ENCODE data around the gene AGPS. TPM values are rescaled to one million over a fixed set of nuclear protein-coding genes. Genes with fewer than 3 reads are reported as not detected.

Gene AGPS
- total and polyA plus RNA-seq, 9 of the 15 experiments (the other 6 are each of a cell fraction or from before 2014, with no cell fraction given) = 15.5 to 211 (median 63.1) TPM

- no TSS peak for BruUV-seq (replicated peaks)
- Histone ChIP-seq H3K4me3 (no peak overlapping the region), H3K9me1 (ENCODE audit: control insufficient read depth, insufficient read depth, low read length) (no peaks in the 10 kb centered on the region), H3K4me1 (replicated peaks in 1 of 2; ENCODE audit: control insufficient read depth in 2 of 2, insufficient read depth in 2 of 2, low read length in 2 of 2) (peaks cover 6 to 8% of the 10 kb centered on the region in 2 experiments; a peak in 2 of 5 replicates), H3K27me3 (ENCODE audit: control insufficient read depth in 2 of 2, insufficient read depth in 2 of 2, low read length in 2 of 2) (peaks cover 0 to 4% of the 10 kb centered on the region in 2 experiments; a peak in 1 of 5 replicates), H3K36me3 (ENCODE audit: control insufficient read depth, insufficient read depth, low read length) (no peaks in the 10 kb centered on the region), H3K27ac (ENCODE audit: extremely low read depth, low read depth, low read length) (no peak overlapping the region), H4K20me1 (replicated peaks; ENCODE audit: control insufficient read depth, insufficient read depth, low read length) (no peaks in the 10 kb centered on the region), H3K79me2 (ENCODE audit: control insufficient read depth, insufficient read depth, low read length) (no peaks in the 10 kb centered on the region), H3K4me2 (ENCODE audit: insufficient read depth, low read length) (no peak overlapping the region), H3K9ac (ENCODE audit: insufficient read depth in 1 of 2, low read depth in 2 of 2, low read length in 2 of 2) (no peak overlapping the region), H3K9me3 (replicated peaks; ENCODE audit: control insufficient read depth, insufficient read depth, low read depth, low read length) (no peaks in the 10 kb centered on the region), H2AFZ (ENCODE audit: low read depth, low read length) (no peak overlapping the region)
- intact Hi-C loops (cut with micrococcal nuclease) = no loop called here
- DNase-seq (ENCODE audit: extremely low read depth in 1 of 4, low spot score in 3 of 4) (no peak), FAIRE-seq (no peak), ATAC-seq (0 out of 3 replicates have a peak, but pooled peaks have one; percentile 17)
- CTCF ChIA-PET (ENCODE audit: low intra/inter-chr PET ratio) = no interaction called here
- in situ Hi-C loops (cut with MboI) = loop anchor here (10.0 kb wide), 1 partner anchor 428 kb away; no protein-coding TSS in a partner anchor
- WGBS (ENCODE audit: insufficient coverage, low coverage, missing lambda C conversion rate) = 46% methylated on average over 2 of the region's 2 CpGs
- POLR2A ChIA-PET = interaction anchor here (0.9 to 1.5 kb wide), 3 partner anchors 10 to 34 kb away, joined by 3 to 6 read pairs (median 4); no protein-coding TSS in a partner anchor
- TF ChIP-seq, protein P1, sequence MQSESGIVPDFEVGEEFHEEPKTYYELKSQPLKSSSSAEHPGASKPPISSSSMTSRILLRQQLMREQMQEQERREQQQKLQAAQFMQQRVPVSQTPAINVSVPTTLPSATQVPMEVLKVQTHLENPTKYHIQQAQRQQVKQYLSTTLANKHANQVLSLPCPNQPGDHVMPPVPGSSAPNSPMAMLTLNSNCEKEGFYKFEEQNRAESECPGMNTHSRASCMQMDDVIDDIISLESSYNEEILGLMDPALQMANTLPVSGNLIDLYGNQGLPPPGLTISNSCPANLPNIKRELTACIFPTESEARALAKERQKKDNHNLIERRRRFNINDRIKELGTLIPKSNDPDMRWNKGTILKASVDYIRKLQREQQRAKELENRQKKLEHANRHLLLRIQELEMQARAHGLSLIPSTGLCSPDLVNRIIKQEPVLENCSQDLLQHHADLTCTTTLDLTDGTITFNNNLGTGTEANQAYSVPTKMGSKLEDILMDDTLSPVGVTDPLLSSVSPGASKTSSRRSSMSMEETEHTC (IDR thresholded peaks at IDR 0.05) = no peak
- TF ChIP-seq KLF10 (CRISPR knock-in tag; IDR thresholded peaks at IDR 0.05) (no peak), ARNT (IDR thresholded peaks at IDR 0.05) (no peak), ZNF695 (CRISPR knock-in tag; IDR thresholded peaks at IDR 0.05) (no peak), ELK3 (CRISPR knock-in tag; IDR thresholded peaks at IDR 0.05) (no peak), OTX1 (CRISPR knock-in tag; IDR thresholded peaks at IDR 0.05) (no peak), MYBL2 (IDR thresholded peaks at IDR 0.05; ENCODE audit: low read depth) (no peak), MYBL2 (CRISPR knock-in tag; IDR thresholded peaks at IDR 0.05; ENCODE audit: borderline replicate concordance) (no peak), SMARCA5 (IDR thresholded peaks at IDR 0.05) (no peak), TBL1XR1 (IDR thresholded peaks at IDR 0.05; ENCODE audit: low read length in 2 of 2) (no peak), MTA2 (IDR thresholded peaks at IDR 0.05; ENCODE audit: low read depth) (no peak), AFF1 (IDR thresholded peaks at IDR 0.05; ENCODE audit: low read depth in 1 of 2, partially characterized antibody in 2 of 2) (no peak), KHSRP (IDR thresholded peaks at IDR 0.05) (no peak), HNRNPK (IDR thresholded peaks at IDR 0.05; ENCODE audit: low read depth, low read length, poor library complexity, severe bottlenecking) (no peak), ZNF398 (CRISPR knock-in tag; IDR thresholded peaks at IDR 0.05) (no peak), POU5F1 (IDR thresholded peaks at IDR 0.05; ENCODE audit: borderline replicate concordance, low read depth, low read length, partially characterized antibody) (no peak)
These were observed 199.8 kb downstream of the AGPS start for GRCh38 chr2:177592397-177592796.
